ENCODE results near the gene KIFC1. TPM values are rescaled to one million over a fixed set of nuclear protein-coding genes. Genes with fewer than 3 reads are reported as not detected.
"Not testable (repeated sequence)": the region's sequence is repeated elsewhere in the genome, so short reads cannot be mapped to it uniquely, and the experiment has no call there.

KIFC1 gene
- total RNA-seq, 1 donor from 2014 or later: 93.9 TPM

- H3K27ac ChIP-seq: no peak overlapping the region
- no peaks in the 10 kb centered on the region for H3K27me3 ChIP-seq
- no peaks in the 10 kb centered on the region for H3K9me3 Mint-ChIP-seq
- peak overlapping the region; percentile 58 for H3K27ac Mint-ChIP-seq
- peaks cover 4% of the 10 kb centered on the region for H3K27me3 Mint-ChIP-seq (ENCODE audit: insufficient read depth, low read depth)
- H3K4me2 ChIP-seq: peak overlapping the region; percentile 64
- H3K9ac ChIP-seq: no peak overlapping the region
- H2AFZ ChIP-seq (replicated peaks): peak overlapping the region; percentile 58
- H3K36me3 Mint-ChIP-seq: no peaks in the 10 kb centered on the region
- H3K9me3 ChIP-seq (ENCODE audit: low read depth): no peaks in the 10 kb centered on the region
- peaks cover 12% of the 10 kb centered on the region for H3K4me1 Mint-ChIP-seq
- no peak overlapping the region for H3K4me3 ChIP-seq
- no peaks in the 10 kb centered on the region for H4K20me1 ChIP-seq (ENCODE audit: low read depth)
- H3F3A ChIP-seq (ENCODE audit: low read depth): no peaks in the 10 kb centered on the region
- no peaks in the 10 kb centered on the region for H3K36me3 ChIP-seq
- H3K4me1 ChIP-seq: peaks cover 2% of the 10 kb centered on the region
- TF ChIP-seq EZH2 (IDR thresholded peaks at IDR 0.05): no peak
- no peak for TF ChIP-seq EZH2phosphoT487 (IDR thresholded peaks at IDR 0.05)
- peak; percentile 63 for TF ChIP-seq CTCF (IDR thresholded peaks at IDR 0.05)
- H3K4me3 Mint-ChIP-seq: peak overlapping the region; percentile 69
- DNase-seq (ENCODE audit: low spot score): peak; percentile 85
- H3K79me2 ChIP-seq (ENCODE audit: low read depth): no peaks in the 10 kb centered on the region
These were observed 46.6 kb upstream of the KIFC1 start for GRCh38 chr6:33344701-33345697.

GRCh38 chr6:33346972-33347371, 44.7 kb upstream of the KIFC1 start:
- H3K79me2 ChIP-seq (ENCODE audit: low read depth); H3K36me3 Mint-ChIP-seq; H3K4me3 Mint-ChIP-seq; H3K27me3 ChIP-seq; H3K27ac ChIP-seq; H3K9me3 ChIP-seq (ENCODE audit: low read depth); H3K4me1 ChIP-seq; H3K36me3 ChIP-seq; H3F3A ChIP-seq (ENCODE audit: low read depth); H3K4me2 ChIP-seq; H3K9ac ChIP-seq; H3K9me3 Mint-ChIP-seq; H3K4me3 ChIP-seq; DNase-seq (ENCODE audit: low spot score); H3K27me3 Mint-ChIP-seq (ENCODE audit: insufficient read depth, low read depth); H4K20me1 ChIP-seq (ENCODE audit: low read depth); H2AFZ ChIP-seq (replicated peaks): not testable (repeated sequence)
- H3K4me1 Mint-ChIP-seq: peaks cover 12% of the 10 kb centered on the region
- H3K27ac Mint-ChIP-seq: peak overlapping the region; percentile 1

- H3K4me2 ChIP-seq: no peak overlapping the region
- no peak for DNase-seq (ENCODE audit: low spot score)
- H3F3A ChIP-seq (ENCODE audit: low read depth): no peaks in the 10 kb centered on the region
- TF ChIP-seq CTCF (IDR thresholded peaks at IDR 0.05) (no peak), EZH2 (IDR thresholded peaks at IDR 0.05) (no peak), EZH2phosphoT487 (IDR thresholded peaks at IDR 0.05) (no peak)
- H3K27me3 ChIP-seq: no peaks in the 10 kb centered on the region
- no peak overlapping the region for H2AFZ ChIP-seq (replicated peaks)
- Mint-ChIP-seq H3K4me3 (no peak overlapping the region), H3K36me3 (no peaks in the 10 kb centered on the region), H3K9me3 (no peaks in the 10 kb centered on the region), H3K27me3 (ENCODE audit: insufficient read depth, low read depth) (peaks cover 5% of the 10 kb centered on the region), H3K27ac (peak overlapping the region; percentile 19), H3K4me1 (peaks cover 12% of the 10 kb centered on the region)
- H3K9me3 ChIP-seq (ENCODE audit: low read depth): no peaks in the 10 kb centered on the region
- H3K36me3 ChIP-seq: no peaks in the 10 kb centered on the region
- no peak overlapping the region for H3K4me3 ChIP-seq
- H3K27ac ChIP-seq: no peak overlapping the region
- no peaks in the 10 kb centered on the region for H3K79me2 ChIP-seq (ENCODE audit: low read depth)
- peaks cover 2% of the 10 kb centered on the region for H3K4me1 ChIP-seq
- no peak overlapping the region for H3K9ac ChIP-seq
- no peaks in the 10 kb centered on the region for H4K20me1 ChIP-seq (ENCODE audit: low read depth)
These were observed 43.8 kb upstream of the KIFC1 start for GRCh38 chr6:33347816-33348215.

- H3K9me3 ChIP-seq (ENCODE audit: low read depth); H3K9ac ChIP-seq; H3K27me3 ChIP-seq; H2AFZ ChIP-seq (replicated peaks); H3K4me3 ChIP-seq; DNase-seq (ENCODE audit: low spot score); H3K36me3 Mint-ChIP-seq; H3K4me3 Mint-ChIP-seq; H3F3A ChIP-seq (ENCODE audit: low read depth); H3K27me3 Mint-ChIP-seq (ENCODE audit: insufficient read depth, low read depth); H3K4me1 ChIP-seq; H3K79me2 ChIP-seq (ENCODE audit: low read depth); H3K4me2 ChIP-seq; H3K9me3 Mint-ChIP-seq; H4K20me1 ChIP-seq (ENCODE audit: low read depth); H3K36me3 ChIP-seq; H3K27ac ChIP-seq: not testable (repeated sequence)
- peak overlapping the region; percentile 5 for H3K27ac Mint-ChIP-seq
- H3K4me1 Mint-ChIP-seq: peaks cover 11% of the 10 kb centered on the region
These were observed 35.8 kb upstream of the KIFC1 start for GRCh38 chr6:33355860-33356259.
